Activated CD4-positive, alpha-beta memory T cell treated with anti-CD3 and anti-CD28 coated beads, Interleukin-2, amount 10 ng/mL, durations not matched to agents 7 days and 5 days (primary cell): Measurements from ENCODE around the gene ERCC4. TPM values are rescaled to one million over a fixed set of nuclear protein-coding genes. Genes with fewer than 3 reads are reported as not detected.
A peak's percentile ranks its signal among the peaks of the same experiment; 100 is the strongest.
"Not testable (repeated sequence)": the region's sequence is repeated elsewhere in the genome, so short reads cannot be mapped to it uniquely, and the experiment has no call there.

Source experiments
- CTCF ChIA-PET: fragments of 350-600 bp; sonication (Branson Sonifier 250); formaldehyde crosslinking; loops from one replicate; lab custom pipeline; 2021; ENCODE audit warnings: antibody characterized with exemption, inconsistent platforms; lab: Charles Lee
- POLR2A ChIA-PET: fragments of 350-600 bp; sonication (Branson Sonifier 250); formaldehyde crosslinking; loops from one replicate; lab custom pipeline; 2021; ENCODE audit warnings: antibody characterized with exemption; lab: Charles Lee
- DNase-seq: peaks from one replicate; pipeline ENCODE4 v3.0.0-alpha.2; 2020
- H3K27ac Mint-ChIP-seq: one replicate; pipeline ENCODE4 v1.8.0; 2021; ENCODE audit warnings: mild to moderate bottlenecking, mixed read lengths
- H3K27me3 Mint-ChIP-seq: one replicate; pipeline ENCODE4 v1.8.0; 2021; ENCODE audit warnings: mixed read lengths
- H3K36me3 Mint-ChIP-seq: one replicate; pipeline ENCODE4 v1.8.0; 2021; ENCODE audit warnings: low read depth, mixed read lengths
- H3K4me1 Mint-ChIP-seq: one replicate; pipeline ENCODE4 v1.8.0; 2021; ENCODE audit warnings: mixed read lengths
- H3K4me3 Mint-ChIP-seq: one replicate; pipeline ENCODE4 v1.8.0; 2021; ENCODE audit warnings: mild to moderate bottlenecking, mixed read lengths
- H3K9me3 Mint-ChIP-seq: one replicate; pipeline ENCODE4 v1.8.0; 2021; ENCODE audit warnings: mixed read lengths
- total RNA-seq, 2 experiments: library from RNA; stranded (reverse); gene quantifications; one replicate each; pipeline ENCODE4 v1.2.3, GENCODE V29; 2021

ERCC4 gene
- total RNA-seq, 2 experiments from 2014 or later = 10.1 to 11.1 TPM

- Mint-ChIP-seq H3K4me3 (no peak overlapping the region), H3K27ac (no peak overlapping the region), H3K27me3 (peaks cover 3% of the 10 kb centered on the region), H3K9me3 (no peaks in the 10 kb centered on the region), H3K36me3 (no peaks in the 10 kb centered on the region), H3K4me1 (no peaks in the 10 kb centered on the region)
- ChIA-PET CTCF (no interaction called here), POLR2A (no interaction called here)
- no peak for DNase-seq
Observed at GRCh38 chr16:13898233-13898632, 21.7 kb upstream of the ERCC4 start.

- no peaks in the 10 kb centered on the region for H3K9me3 Mint-ChIP-seq
- POLR2A ChIA-PET = no interaction called here
- no peaks in the 10 kb centered on the region for H3K36me3 Mint-ChIP-seq
- DNase-seq = no peak
- H3K27me3 Mint-ChIP-seq = peaks cover 4% of the 10 kb centered on the region
- CTCF ChIA-PET = interaction anchor here (1.0 kb wide), 1 partner anchor 16 kb away, joined by 3 read pairs; no protein-coding TSS in a partner anchor
- peaks cover 3% of the 10 kb centered on the region for H3K4me1 Mint-ChIP-seq
- H3K27ac Mint-ChIP-seq = no peak overlapping the region
- no peak overlapping the region for H3K4me3 Mint-ChIP-seq
Observed at GRCh38 chr16:13902052-13902451, 17.9 kb upstream of the ERCC4 start.

DNA sequence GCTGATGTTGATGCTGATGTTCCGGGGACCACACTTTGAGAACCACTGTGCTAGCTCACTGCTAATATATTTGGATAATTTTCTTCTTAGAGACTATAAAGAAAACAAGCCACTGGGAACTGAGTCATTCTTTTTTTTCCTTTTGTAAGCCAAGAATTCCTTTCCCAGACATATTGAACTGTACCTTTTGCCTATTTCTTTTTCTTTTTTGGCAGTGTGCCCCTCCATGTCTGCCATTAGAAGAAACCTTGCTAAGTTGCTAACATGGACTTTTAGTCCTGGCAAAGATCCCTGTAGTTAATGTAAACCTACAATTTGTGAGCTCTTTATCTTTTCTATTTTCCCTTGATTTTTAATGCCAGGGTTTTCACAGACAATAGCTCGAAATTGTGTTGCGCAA, 17.3 kb upstream of the ERCC4 start:
- DNase-seq = no peak
- H3K9me3 Mint-ChIP-seq = no peaks in the 10 kb centered on the region
- H3K27me3 Mint-ChIP-seq = peaks cover 6% of the 10 kb centered on the region
- H3K4me3 Mint-ChIP-seq = no peak overlapping the region
- ChIA-PET POLR2A (no interaction called here), CTCF (no interaction called here)
- peaks cover 3% of the 10 kb centered on the region for H3K4me1 Mint-ChIP-seq
- H3K27ac Mint-ChIP-seq = no peak overlapping the region
- H3K36me3 Mint-ChIP-seq = no peaks in the 10 kb centered on the region

GRCh38 chr16:13904179-13904691, 15.7 kb upstream of the ERCC4 start:
- Mint-ChIP-seq H3K27me3 (peaks cover 13% of the 10 kb centered on the region), H3K36me3 (no peaks in the 10 kb centered on the region), H3K4me1 (peaks cover 3% of the 10 kb centered on the region), H3K9me3 (no peaks in the 10 kb centered on the region), H3K4me3 (no peak overlapping the region), H3K27ac (no peak overlapping the region)
- CTCF ChIA-PET = interaction anchor here (0.9 to 1.0 kb wide), 2 partner anchors 14 to 15 kb away, joined by 3 to 4 read pairs; partner anchors contain the start of gene ERCC4
- POLR2A ChIA-PET = no interaction called here
- no peak for DNase-seq

- H3K4me3 Mint-ChIP-seq, H3K9me3 Mint-ChIP-seq, H3K36me3 Mint-ChIP-seq, POLR2A ChIA-PET, H3K27ac Mint-ChIP-seq, H3K4me1 Mint-ChIP-seq: not testable (repeated sequence)
- CTCF ChIA-PET = interaction anchor here (0.9 to 1.0 kb wide), 2 partner anchors 13 to 15 kb away, joined by 3 to 4 read pairs; partner anchors contain the start of gene ERCC4
- H3K27me3 Mint-ChIP-seq = peaks cover 13% of the 10 kb centered on the region
- DNase-seq = peak; percentile 28
Observed at GRCh38 chr16:13904822-13905221, 15.1 kb upstream of the ERCC4 start.

- H3K27ac Mint-ChIP-seq = no peak overlapping the region
- ChIA-PET POLR2A (no interaction called here), CTCF (interaction anchor here (0.9 to 2.7 kb wide), 2 partner anchors 10 to 13 kb away, joined by 3 to 9 read pairs; partner anchors contain the start of gene ERCC4)
- H3K9me3 Mint-ChIP-seq = no peaks in the 10 kb centered on the region
- peaks cover 3% of the 10 kb centered on the region for H3K4me1 Mint-ChIP-seq
- peaks cover 14% of the 10 kb centered on the region for H3K27me3 Mint-ChIP-seq
- H3K36me3 Mint-ChIP-seq = no peaks in the 10 kb centered on the region
- no peak overlapping the region for H3K4me3 Mint-ChIP-seq
- no peak for DNase-seq
Observed at GRCh38 chr16:13906168-13907089, 13.5 kb upstream of the ERCC4 start.

DNA sequence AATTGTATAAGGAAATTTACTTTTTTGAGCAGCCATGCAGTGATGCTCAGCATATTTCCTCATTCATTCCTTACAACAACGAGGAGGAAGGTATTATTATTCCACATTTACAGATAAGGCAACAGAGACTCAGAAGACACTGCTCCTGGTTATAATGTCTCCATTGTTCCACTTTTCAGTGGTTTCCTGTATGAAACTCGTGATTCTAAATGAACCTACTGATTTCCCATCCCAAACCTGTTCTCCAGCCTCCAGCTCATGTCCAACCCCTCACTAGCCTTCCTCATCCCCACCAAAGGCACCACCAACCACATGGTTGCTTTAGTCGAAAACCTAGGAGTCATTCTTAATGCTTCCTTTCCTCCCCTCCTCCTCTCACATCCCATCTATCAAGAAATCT, 12.5 kb upstream of the ERCC4 start:
- Mint-ChIP-seq H3K4me1 (peaks cover 3% of the 10 kb centered on the region), H3K36me3 (no peaks in the 10 kb centered on the region), H3K27me3 (peaks cover 18% of the 10 kb centered on the region), H3K4me3 (no peak overlapping the region), H3K27ac (no peak overlapping the region), H3K9me3 (peaks cover 3% of the 10 kb centered on the region)
- CTCF ChIA-PET = interaction anchor here (2.7 kb wide), 1 partner anchor 12 kb away, joined by 9 read pairs; the partner anchor contains the start of gene ERCC4
- POLR2A ChIA-PET = no interaction called here
- DNase-seq = no peak

DNA sequence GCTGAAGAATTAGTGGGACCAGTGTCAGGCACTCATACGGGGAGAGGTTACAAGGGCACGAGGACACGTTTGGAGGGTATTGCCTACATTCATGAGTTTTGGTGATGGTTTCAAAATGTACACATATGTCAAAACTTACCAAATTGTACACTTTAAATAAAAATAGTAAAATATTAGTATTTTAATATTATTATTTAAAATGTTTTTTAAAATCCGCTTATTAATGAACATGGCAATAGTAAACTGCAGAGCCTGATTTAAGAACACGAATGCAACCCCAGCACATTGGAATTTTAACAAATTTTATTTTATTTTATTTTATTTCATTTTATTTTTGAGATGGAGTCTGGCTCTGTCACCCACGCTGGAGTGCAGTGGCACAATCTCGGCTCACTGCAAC, 10.9 kb upstream of the ERCC4 start:
- CTCF ChIA-PET = interaction anchor here (1.1 kb wide), 1 partner anchor 11 kb away, joined by 3 read pairs; the partner anchor contains the start of gene ERCC4
- Mint-ChIP-seq H3K9me3 (peaks cover 3% of the 10 kb centered on the region), H3K36me3 (no peaks in the 10 kb centered on the region), H3K4me3 (no peak overlapping the region), H3K4me1 (peaks cover 3% of the 10 kb centered on the region), H3K27ac (no peak overlapping the region), H3K27me3 (peaks cover 20% of the 10 kb centered on the region)
- POLR2A ChIA-PET = no interaction called here
- DNase-seq = no peak

GRCh38 chr16:13909872-13910303, 10.1 kb upstream of the ERCC4 start:
- H3K36me3 Mint-ChIP-seq = no peaks in the 10 kb centered on the region
- no peak overlapping the region for H3K4me3 Mint-ChIP-seq
- DNase-seq = no peak
- POLR2A ChIA-PET = no interaction called here
- no peak overlapping the region for H3K27ac Mint-ChIP-seq
- H3K9me3 Mint-ChIP-seq = peaks cover 3% of the 10 kb centered on the region
- CTCF ChIA-PET = interaction anchor here (1.1 kb wide), 1 partner anchor 10 kb away, joined by 3 read pairs; the partner anchor contains the start of gene ERCC4
- H3K4me1 Mint-ChIP-seq = peaks cover 3% of the 10 kb centered on the region
- peaks cover 23% of the 10 kb centered on the region for H3K27me3 Mint-ChIP-seq

GRCh38 chr16:13911306-13911705, 8.6 kb upstream of the ERCC4 start:
- H3K9me3 Mint-ChIP-seq = peaks cover 3% of the 10 kb centered on the region
- no peak overlapping the region for H3K4me3 Mint-ChIP-seq
- H3K4me1 Mint-ChIP-seq = peaks cover 3% of the 10 kb centered on the region
- H3K27ac Mint-ChIP-seq = no peak overlapping the region
- CTCF ChIA-PET = interaction anchor here (1.7 kb wide), 1 partner anchor 8 kb away, joined by 12 read pairs; the partner anchor contains the start of gene ERCC4
- POLR2A ChIA-PET = no interaction called here
- no peak for DNase-seq
- H3K27me3 Mint-ChIP-seq = peaks cover 23% of the 10 kb centered on the region
- no peaks in the 10 kb centered on the region for H3K36me3 Mint-ChIP-seq

DNA sequence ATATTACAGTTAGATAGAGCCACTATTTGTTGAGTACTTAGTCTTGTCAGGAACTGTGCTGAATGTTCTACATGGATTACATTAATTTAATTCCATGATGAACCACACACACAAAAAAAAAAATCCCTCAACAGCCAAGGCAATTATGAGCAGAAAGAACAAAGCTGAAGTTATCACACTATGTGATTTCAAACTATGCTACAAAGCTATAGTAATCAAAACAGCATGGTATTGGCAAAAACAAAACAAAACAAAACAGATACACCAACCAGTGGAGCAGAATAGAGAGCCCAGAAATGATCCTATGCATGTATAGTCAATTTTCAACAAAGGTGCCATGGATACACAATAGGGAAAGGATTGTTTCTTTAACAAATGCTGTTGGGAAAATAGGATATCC, 8.1 kb upstream of the ERCC4 start:
- Mint-ChIP-seq H3K4me1 (no peaks in the 10 kb centered on the region), H3K36me3 (no peaks in the 10 kb centered on the region), H3K4me3 (no peak overlapping the region), H3K27ac (no peak overlapping the region), H3K27me3 (peaks cover 22% of the 10 kb centered on the region), H3K9me3 (peaks cover 3% of the 10 kb centered on the region)
- ChIA-PET POLR2A (no interaction called here), CTCF (interaction anchor here (1.7 kb wide), 1 partner anchor 8 kb away, joined by 12 read pairs; the partner anchor contains the start of gene ERCC4)
- DNase-seq = no peak

DNA sequence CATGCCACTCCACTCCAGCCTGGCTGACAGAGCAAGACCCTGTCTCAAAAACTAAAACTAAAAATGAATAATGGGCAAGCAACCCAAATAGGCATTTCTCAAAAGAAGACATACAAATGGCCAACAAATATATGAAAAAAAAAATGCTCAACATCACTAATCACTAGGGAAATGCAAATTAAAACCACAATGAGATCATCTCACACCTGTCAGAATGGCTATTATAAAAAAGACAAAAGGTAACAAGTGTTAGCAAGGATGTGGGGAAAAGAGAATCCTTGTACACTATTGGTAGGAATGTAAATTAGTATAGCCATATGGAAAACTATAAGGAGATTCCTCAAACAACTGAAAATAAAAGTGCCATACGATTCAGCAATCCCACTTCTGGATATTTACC, 7.1 kb upstream of the ERCC4 start:
- ChIA-PET POLR2A (no interaction called here), CTCF (no interaction called here)
- H3K27me3 Mint-ChIP-seq = peaks cover 18% of the 10 kb centered on the region
- H3K36me3 Mint-ChIP-seq = no peaks in the 10 kb centered on the region
- no peak for DNase-seq
- H3K9me3 Mint-ChIP-seq = peaks cover 3% of the 10 kb centered on the region
- no peak overlapping the region for H3K27ac Mint-ChIP-seq
- no peak overlapping the region for H3K4me3 Mint-ChIP-seq
- H3K4me1 Mint-ChIP-seq = no peaks in the 10 kb centered on the region
